GM18858 (cell line): ENCODE results near the gene RPL7A.

Source experiments
- ATAC-seq: cut with Tn5 transposase; IDR thresholded peaks from one replicate; pipeline ENCODE4 v1.9.1; 2021; ENCODE audit not compliant: unreplicated experiment

RPL7A gene

DNA sequence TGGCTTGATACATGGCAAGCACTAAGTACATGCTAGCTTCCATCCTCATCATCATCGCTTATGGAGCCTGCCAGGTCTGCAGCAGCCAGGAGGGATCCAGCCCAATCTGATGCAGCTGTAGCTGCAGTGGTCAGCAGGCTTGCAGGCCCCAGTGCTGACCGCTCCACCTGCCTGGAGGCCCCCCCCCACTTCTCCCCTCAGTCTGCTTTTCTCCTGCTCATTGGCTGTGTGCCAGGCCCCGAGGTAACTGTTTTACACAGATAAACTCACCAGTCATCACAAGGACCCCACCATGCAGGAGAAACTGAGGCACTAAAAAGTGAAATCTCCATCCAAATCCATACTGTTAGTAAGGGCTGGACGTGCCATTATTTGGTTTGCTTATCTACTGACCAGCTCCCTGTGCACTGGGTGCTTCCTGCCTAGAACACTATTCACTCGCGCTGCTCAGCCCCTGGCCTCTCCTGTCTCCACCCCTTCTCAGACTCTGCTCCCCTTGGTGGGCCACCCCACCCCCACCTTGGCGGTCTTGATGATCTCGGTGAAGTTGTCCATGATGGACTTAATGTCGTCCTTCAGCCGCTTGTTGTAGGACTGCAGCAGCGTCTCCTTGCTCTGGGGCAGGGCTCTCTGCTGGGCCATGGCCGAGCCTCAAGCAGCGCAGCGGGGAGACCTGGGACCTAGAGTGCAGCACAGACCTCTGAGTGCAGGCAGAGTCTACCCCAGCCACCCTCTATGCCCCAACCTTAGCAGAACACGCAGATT lies 1.8 kb upstream of the RPL7A start:
- ATAC-seq, result no peak

DNA sequence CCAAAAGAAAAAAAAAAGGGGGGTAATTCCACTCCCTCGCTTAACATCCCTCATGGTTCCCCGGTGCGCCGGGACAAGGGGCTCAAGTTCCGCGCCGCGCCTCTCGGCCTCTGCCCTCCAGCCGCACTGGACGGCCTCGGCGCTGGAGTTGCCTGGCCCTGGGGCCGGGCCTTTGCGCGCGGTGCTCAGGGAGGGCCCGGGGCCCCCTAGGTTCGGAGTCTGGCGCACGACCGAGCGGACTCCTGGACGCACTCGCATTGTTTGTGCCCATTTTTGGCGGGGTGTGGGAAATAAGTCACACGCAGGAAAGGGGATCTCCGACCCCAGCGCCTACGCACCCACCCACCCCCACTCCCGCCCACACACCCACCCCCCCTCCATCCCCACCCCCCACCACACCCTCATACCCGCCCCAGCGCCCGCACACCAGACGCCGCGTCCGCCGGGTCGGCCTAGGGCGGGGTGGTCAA lies 468 bp upstream of the RPL7A start:
- ATAC-seq, result peak; percentile 9

DNA sequence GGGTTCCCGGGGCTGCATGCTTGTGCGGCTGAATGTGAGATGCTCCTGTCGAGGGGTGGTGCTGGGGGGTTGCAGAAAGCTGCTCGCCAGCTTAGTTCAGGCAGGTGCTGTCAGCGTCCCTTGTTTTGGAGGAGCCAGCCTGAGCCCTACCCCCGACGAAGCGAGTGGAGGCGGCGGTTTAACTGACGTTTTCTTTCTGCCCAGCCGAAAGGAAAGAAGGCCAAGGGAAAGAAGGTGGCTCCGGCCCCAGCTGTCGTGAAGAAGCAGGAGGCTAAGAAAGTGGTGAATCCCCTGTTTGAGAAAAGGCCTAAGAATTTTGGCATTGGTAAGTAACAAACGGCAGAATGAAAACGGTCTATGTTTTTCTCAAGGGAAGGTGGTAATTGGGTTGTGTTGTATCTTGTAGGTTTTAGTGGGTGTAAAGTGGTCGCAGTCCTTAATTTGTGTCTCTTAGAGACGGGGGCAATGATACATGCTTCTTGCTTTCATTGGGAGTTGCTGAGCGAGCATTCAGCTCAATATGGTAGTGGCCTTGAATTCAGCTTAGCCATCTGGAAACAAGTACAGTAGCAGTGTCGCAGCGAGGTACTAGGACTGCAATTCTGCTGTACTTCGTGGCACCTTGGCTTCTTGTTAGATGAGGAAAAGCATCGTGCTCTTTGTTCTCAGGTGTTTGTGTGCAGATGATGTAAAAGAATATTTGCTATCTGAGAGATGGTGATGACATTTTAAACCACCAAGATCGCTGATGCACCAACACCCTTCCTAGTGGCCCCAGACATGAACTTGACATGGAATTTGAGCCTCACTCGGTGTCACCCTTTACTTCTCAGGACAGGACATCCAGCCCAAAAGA lies 928 bp downstream of the RPL7A start:
- ATAC-seq, result no peak

DNA sequence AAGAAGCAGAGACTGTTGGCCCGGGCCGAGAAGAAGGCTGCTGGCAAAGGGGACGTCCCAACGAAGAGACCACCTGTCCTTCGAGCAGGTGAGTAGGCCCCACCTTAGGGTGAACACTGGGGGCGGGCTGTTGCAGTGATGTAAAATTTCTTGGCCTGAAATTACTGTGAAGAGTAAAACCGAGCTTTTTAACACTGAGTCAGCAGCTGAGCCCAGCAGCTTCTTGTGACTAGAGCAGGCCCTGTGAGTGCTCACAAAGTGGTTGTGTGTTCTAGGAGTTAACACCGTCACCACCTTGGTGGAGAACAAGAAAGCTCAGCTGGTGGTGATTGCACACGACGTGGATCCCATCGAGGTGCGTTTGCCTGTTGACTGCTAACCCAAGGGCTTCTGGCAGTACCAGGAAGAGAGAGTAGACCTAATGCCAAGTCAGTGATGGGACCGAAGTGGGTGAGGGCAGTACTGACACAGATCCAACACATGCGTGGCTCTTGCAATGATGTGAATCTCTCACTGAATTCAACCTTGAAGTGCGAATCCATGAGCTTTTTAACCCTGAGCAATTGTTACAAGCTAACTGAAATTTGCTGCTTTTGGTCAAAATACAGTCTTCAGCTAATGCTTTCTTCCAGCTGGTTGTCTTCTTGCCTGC lies 2.1 kb downstream of the RPL7A start:
- no peak for ATAC-seq

DNA sequence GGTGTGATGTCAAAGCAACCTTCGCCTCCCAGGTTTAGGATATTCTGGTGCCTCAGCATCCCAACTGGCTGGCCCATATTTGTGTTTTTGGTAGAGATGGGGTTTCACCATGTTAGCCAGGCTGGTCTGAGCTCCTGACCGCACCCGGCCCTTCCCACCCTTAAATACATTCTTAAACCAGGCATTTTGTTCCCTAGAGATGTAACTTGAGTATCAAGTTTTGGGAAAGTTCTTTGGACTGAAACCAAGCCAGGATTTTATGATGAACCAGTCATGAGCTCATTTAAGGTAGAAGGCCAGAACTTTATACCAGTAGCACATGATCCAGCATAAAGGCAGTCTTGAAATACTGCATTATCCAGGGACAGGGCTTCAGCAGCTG lies 3.5 kb downstream of the RPL7A start:
- no peak for ATAC-seq

DNA sequence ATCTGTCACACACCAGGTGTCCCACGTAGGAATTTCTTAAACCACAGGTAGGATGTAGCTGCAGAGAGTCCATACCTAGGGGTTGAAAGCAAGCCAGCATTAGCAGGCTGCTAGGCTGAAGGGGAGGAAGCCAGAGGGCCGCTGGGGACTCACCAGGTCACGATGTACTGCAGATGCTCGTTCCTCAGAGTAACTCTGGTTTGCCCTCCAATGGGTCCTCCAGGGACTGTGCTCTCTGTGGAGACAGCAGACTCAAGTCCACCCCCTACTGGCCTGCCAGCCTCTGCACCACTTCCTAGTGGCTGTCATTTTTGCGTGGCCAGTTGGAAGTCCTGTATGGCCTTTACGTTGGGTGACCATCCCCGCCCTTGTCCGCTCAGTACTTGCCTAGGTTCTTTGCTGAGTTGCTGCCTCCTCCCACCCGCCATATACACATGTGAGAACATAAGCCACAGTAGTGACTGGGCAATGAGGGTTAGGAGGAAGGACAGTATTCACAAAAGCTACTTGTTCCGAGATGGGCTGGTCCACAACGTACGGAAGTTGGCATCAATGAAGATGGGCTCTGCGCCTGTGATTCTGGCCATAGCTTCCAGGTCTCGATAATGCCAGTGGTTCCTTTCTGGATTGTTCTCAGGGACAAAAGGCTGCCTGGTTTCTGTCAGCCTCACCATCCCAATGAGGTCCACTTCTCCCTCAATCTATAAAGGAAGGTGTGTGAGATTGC lies 4.1 kb downstream of the RPL7A start:
- no peak for ATAC-seq

DNA sequence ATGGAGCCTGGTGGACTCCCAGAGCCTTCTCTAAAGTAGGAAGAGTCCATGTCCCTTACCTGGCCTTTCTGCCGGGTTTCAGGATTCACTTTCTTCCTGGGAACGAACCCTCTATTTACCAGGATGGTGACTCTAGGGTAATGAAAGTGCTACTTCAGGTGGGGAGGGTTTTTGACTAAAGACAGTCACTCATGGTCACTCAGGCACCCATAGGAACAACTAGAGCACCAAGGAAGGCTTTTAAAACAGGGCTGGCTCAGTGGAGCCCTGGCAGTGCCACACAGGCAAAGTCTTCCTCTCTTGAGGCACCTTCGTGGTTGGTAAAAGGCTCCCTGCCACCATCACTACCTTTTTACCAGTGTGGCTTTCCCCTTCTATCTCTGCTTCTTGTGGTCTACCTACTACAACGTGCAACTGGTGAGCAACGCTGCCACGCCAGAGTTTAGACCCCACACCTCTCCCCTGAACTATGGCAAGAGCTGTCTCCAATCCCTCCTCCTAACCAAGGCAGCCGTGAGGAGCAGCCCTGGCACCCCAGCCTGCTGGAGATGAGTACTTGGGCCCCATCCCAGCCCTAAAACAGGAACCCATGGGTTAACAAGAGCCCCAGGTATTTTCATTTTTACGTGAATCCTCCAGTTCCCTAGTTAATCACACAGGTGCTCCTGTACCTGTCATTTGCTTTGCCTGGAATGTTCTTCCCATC lies 4.8 kb downstream of the RPL7A start:
- no peak for ATAC-seq

DNA sequence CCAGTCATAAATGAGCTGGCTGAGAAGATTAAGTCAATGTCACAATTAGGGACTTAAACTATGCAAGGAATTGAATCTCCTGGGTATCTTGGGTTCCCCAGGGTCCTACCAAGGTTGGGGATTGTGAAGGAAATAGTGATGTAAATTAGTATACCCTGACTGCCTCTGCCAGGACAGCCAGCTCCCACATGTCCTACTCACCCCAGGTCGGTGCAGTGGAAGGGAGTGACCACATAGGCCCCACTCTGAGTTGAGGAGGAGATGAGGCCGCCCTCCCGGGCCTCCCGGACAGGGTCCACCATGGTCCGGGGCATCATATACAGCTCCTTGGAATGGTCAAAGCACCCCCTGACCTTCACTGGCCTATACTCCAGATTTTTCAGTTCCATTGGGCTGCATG lies 5.5 kb downstream of the RPL7A start:
- ATAC-seq, result no peak

DNA sequence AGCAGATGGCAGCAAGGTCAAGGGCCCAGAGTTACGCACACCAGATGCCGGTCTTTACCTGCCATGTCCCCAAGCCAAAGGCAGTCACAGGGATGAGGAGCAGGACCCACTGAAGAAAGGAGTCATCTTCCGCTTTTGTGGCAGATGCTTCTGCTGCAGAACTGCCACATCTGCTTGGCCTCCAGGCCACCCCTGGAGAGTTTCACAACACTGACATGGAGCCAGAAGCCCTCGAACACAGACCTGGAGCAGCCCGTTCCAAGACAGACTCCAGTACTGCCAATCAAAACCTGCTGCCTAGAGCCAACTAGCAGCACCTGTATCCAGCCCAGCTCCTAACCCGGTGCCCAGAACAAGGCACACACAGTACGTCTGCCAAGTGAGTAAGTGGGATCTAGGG lies 6.7 kb downstream of the RPL7A start:
- no peak for ATAC-seq

DNA sequence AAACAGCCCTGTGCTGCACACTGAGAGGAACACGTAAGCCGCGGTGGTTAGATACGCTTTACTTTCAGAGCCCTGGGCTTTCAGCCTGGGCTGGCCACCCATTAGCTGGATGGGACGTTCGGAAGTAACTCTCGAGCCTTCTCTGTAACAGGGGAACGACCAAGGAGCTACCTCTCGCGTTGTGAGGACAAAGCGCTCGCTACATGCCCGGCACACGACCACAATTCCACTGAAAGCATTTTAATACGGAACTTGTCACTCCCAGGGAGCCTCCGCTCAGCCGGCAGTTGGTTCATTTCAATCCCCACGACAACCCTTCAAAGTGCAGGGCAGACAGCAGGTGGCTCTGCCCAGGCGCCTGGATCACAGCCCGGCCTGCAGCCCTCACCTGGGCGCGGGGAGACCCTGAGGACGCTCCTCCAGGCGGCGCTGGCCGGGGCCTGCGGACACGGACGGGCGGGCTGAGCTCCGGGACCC lies 7.9 kb downstream of the RPL7A start:
- ATAC-seq, result no peak

DNA sequence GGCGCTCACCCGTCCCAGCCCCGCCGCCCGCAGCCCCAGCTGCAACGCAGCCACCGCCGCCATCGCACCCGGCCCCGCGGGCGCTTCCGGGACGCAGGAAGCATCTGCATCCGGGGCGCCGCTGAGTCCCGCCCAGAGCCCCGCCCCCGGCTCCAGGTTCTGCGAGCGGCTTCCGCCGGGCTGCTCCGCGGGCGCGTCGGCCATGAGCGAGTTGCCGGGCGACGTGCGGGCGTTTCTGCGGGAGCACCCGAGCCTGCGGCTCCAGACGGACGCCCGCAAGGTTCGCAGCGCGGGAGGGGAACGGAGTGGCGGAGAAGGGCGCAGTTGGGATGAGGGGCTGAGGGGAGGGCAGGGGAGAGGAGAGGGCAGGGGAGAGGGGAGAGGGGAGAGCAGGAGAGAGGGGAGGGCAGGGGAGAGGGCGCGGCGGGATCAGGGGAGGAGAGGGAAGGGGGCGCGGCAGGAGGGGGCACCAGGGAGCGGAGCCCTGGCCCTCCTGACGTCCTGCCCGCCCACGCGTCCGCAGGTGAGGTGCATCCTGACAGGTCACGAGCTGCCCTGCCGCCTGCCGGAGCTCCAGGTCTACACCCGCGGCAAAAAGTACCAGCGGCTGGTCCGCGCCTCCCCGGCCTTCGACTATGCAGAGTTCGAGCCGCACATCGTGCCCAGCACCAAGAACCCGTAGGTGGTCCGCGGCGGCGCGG lies 8.5 kb downstream of the RPL7A start, which contains the start of the genes SURF1 and SURF2:
TSS of gene SURF1 (minus strand) at position 97 of the 701 bp plus-strand sequence. CDS start at position 63, 34 bp downstream.
TSS of gene SURF2 (plus strand) at position 160 of the 701 bp plus-strand sequence. CDS start at position 203, 43 bp downstream.
- peak; percentile 47 for ATAC-seq

DNA sequence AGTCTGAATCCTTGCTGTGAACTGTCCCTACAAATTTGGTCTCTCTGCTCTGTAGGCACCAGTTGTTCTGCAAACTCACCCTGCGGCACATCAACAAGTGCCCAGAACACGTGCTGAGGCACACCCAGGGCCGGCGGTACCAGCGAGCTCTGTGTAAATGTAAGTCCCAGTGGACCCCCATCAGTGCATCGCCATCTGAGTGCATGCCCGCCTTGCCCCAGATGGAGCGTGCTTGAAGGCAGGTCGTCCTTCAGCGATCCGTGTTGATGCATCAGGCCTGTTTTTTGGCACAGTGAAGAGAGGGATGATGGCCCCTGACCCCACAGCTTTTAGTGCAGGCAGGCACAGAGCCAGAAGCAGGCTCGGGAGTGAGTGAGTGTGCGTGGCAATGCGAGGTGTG lies 9.6 kb downstream of the RPL7A start:
- no peak for ATAC-seq

DNA sequence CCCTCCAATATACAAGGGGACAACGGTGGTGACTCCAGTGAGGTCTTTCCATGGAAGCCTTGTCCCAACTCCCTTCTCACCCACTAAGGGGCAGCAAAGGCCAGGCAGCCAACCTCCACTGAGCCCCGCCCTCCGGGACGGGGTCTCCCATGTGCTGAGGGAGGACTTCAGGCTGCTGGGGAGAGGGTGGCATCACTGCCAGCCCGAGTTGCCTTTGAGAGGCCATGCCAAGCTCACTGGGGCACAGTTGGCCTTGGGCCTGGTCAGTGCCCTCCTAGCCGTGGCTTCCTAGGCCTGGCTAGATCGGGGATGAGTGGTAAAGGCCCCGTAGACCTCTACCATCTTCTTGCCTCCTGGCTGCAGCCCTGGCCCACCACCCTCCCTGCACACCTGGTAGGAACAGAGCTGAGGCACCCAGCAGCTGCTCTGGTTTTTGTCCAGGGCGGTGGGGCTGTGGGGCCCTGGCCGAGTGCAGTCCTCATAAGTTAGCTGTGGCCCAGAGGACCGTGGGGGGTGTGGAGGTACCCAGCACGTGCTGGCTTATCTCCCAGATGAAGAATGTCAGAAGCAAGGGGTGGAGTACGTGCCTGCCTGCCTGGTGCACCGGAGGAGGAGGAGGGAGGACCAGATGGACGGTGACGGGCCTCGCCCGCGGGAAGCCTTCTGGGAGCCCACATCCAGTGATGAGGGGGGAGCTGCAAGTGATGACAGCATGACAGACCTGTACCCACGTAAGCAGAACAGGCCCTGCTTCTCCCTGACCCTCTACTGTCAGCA lies 11.6 kb downstream of the RPL7A start:
- ATAC-seq, result no peak

DNA sequence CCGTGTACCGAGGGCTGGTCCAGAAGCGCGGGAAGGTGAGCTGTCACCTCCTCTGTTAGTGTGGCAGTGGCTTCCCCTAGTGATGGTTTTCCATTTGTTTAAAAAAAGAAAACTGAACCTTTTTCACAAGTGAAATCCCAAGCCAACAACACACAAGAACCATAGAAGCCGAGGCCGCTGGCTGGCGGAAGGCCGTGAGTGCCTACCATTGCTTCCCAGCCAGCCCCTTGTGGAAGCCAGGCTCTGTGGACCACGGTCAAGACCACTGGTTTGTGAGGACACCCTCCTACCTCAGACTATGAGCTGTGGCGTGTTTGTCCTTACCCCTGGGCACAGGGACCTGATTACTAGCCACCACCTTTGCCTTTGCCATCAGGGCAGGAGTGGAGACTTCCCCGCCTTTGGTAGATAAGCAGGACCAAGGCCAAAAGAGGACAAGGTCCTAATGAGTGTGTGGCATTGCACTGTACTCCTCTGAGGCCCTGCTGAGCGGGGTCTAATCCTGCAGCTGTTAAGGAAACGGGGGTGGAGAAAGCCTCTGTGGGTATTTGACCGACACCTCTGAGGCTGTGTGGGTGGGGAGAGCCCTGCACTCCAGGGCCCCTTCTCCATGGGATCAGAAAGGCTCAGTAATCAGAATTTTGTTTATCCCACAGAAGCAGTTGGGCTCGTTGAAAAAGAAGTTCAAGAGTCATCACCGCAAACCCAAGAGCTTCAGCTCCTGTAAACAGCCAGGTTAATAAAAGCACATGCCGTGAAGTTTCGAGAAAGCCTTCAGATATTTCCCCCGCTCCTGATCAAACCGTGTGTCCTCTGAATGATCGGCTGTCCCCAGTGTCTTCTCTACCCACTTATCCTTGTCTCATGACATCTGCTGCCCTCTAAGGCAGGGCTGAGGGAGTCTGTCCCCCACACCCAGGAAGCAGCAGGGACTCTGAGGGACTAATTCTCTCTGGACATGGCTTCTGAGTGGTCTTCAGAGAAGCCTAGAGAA lies 12.7 kb downstream of the RPL7A start:
- no peak for ATAC-seq

DNA sequence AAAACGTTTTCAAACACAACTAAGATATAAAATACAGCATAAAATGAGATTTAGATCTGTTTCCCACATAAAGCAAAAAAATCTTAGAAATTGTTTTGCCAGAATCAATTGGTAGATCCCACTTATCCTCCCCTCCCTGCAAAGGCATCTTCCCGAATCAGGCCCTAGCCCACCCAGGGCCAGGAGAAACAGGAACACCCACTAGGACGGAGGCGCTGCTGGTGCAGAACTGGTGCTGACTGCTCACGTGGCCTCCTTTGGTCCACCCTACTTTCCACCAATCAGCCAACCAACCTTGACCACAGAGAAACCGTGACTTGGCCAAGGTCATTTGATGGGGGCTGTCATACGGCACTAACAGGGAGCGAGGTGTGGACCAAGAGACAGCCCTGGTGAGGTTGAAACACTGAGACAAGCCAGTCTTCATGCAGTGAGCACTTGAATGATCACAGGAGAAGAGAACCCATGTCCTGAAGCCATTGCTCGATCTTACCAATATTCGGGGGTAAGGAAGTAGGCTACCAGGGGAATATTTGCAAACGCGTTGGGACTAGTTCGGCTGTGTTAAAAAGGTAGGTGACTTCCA lies 13.6 kb downstream of the RPL7A start:
- no peak for ATAC-seq

DNA sequence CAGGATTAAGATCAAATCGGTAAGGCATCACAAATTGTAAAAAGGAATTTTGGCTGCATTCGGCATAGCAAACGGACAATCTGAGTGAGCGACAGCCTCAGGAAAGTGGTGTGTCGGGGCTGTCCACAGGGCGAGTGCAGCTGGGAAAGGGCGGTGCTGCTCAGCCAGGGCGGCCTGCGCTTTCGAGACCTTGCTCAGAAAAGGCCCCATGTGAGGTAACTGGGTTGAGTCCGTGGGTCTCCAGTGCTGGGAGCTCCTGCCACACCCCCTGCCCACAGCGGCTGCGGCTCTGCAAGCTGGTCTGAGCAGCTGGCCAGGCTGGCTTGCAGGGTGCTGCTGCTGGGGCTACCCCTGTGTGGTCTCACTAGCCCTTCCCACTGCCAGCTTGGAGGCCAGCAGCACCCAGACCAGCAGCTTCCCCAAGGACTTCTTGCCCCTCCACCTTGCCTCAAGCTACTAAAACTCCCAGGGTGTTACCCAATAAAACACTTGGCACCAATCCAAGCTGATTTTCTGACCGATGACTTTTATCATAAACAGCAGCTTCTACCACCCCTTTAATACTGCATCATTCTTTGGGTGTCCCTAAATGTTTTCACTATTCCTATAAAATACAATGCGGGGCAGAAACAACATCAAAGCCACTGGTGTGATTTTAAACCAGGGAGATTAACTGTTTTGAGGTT lies 14.5 kb downstream of the RPL7A start:
- ATAC-seq, result no peak

DNA sequence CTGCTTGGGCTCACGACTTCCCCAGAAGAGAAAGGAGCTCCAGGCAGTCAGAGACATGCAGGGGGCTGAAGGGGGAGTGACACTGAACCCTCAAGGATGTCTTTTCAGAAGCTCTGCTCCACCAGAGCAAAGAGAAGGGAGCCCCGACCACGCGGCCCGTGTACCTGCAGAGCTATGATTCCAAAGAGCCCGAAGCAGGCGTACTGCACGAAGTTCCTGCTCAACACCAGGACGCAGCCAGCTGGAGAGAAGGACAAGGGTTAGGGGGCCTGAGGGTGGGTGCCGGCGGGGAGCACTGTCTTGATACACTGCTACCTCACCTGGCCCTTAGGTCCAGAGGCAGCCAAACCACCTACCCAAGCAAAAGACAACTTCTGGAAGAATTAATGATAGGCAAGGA lies 18.4 kb downstream of the RPL7A start:
- ATAC-seq, result no peak
